ENCODE results near the gene TFDP2. TPM values are rescaled to one million over a fixed set of nuclear protein-coding genes. Genes with fewer than 3 reads are reported as not detected.

Gene TFDP2
- total and polyA plus RNA-seq, 10 of the 15 experiments (the other 5 are each of a cell fraction or from before 2014, with no cell fraction given), result 28.3 to 100 (median 49.7) TPM

DNA sequence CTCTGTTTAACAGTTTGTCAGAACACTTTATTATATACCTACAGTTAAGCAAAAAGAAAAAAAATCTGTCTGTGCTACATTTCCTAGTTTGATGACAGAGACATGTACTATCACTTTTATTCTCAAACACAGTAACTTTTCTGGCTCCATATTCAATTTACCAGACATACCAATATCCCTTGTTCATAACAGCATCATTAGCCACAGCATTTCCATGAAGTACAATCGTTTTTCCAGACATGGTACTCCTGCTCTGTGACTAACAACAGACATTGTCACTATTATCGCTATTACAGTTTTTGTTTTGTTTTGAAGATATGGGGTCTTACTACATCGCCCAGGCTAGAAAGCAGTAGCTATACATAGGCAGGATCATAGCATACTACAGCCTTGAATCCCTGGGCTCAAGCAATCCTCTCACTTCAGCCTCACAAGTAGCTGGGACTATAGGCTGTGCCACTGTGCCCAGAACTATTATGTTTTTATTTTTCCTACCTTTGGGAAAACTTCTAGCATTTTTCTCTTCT is 14.5 kb downstream of the TFDP2 start:
- BruUV-seq (replicated peaks), result no TSS peak
- H3K4me1 ChIP-seq (ENCODE audit: control insufficient read depth, insufficient read depth, low read length), result no peaks in the 10 kb centered on the region
- ChIA-PET RAD21 (ENCODE audit: unreplicated experiment) (no interaction called here), POLR2A (no interaction called here), SMC1A (ENCODE audit: uncharacterized antibody, unreplicated experiment) (interaction anchor here (1.0 kb wide), 1 partner anchor 557 kb away, joined by 3 read pairs; no protein-coding TSS in a partner anchor), CTCF (interaction anchor here (0.7 to 1.5 kb wide), 2 partner anchors 145 to 238 kb away, joined by 3 to 5 read pairs; no protein-coding TSS in a partner anchor)
- H2AFZ ChIP-seq (ENCODE audit: control insufficient read depth, low read depth, low read length), result no peak overlapping the region
- no peak overlapping the region for H3K4me3 ChIP-seq
- no peaks in the 10 kb centered on the region for H3K79me2 ChIP-seq (ENCODE audit: control insufficient read depth, insufficient read depth, low read length)
- H3K36me3 ChIP-seq (ENCODE audit: control insufficient read depth in 2 of 2, insufficient read depth in 2 of 2, low read length in 1 of 2), result no peaks in the 10 kb centered on the region
- in situ Hi-C loops (cut with MboI) (no loop called here), intact Hi-C loops (cut with micrococcal nuclease; ENCODE audit: unreplicated experiment) (no loop called here)
- H3K27me3 ChIP-seq (replicated peaks in 1 of 2; ENCODE audit: control insufficient read depth in 2 of 2, insufficient read depth in 2 of 2, low read length in 1 of 2), result no peaks in the 10 kb centered on the region
- WGBS (ENCODE audit: insufficient coverage, insufficient replicate concordance, low lambda C conversion rate, missing lambda C conversion rate), result 0% methylated on average over 3 of the region's 3 CpGs
- FAIRE-seq (no peak), DNase-seq (ENCODE audit: low read depth, low spot score) (no peak), ATAC-seq (no peak)
- H4K20me1 ChIP-seq (ENCODE audit: control insufficient read depth, insufficient read depth), result no peaks in the 10 kb centered on the region
- H3K9me3 ChIP-seq (replicated peaks; ENCODE audit: control insufficient read depth, insufficient read depth, low read length), result no peaks in the 10 kb centered on the region
- no peak overlapping the region for H3K9ac ChIP-seq (ENCODE audit: control insufficient read depth, insufficient read depth, low read length)
- H3K4me2 ChIP-seq (ENCODE audit: control insufficient read depth, insufficient read depth), result no peak overlapping the region
- no peak overlapping the region for H3K27ac ChIP-seq (ENCODE audit: control insufficient read depth, insufficient read depth)
- TF ChIP-seq ZNF592 (IDR thresholded peaks at IDR 0.05) (no peak), NR2F1 (conservative IDR thresholded peaks at IDR 0.05) (no peak), ZNF207 (IDR thresholded peaks at IDR 0.05; ENCODE audit: borderline replicate concordance) (no peak), E4F1 (IDR thresholded peaks at IDR 0.05; ENCODE audit: borderline replicate concordance, partially characterized antibody) (no peak), DPF2 (IDR thresholded peaks at IDR 0.05) (no peak), GABPA (IDR thresholded peaks at IDR 0.05; ENCODE audit: low read depth) (no peak), ZBED1 (IDR thresholded peaks at IDR 0.05; ENCODE audit: borderline replicate concordance) (no peak), ZNF24 (IDR thresholded peaks at IDR 0.05) (no peak), SMC3 (IDR thresholded peaks at IDR 0.05; ENCODE audit: borderline replicate concordance, low read length) (no peak), SMAD5 (IDR thresholded peaks at IDR 0.05; ENCODE audit: low read depth) (no peak), EP300 (IDR thresholded peaks at IDR 0.05; ENCODE audit: borderline replicate concordance in 1 of 2, control insufficient read depth in 1 of 2, low read depth in 2 of 2, low read length in 2 of 2) (no peak), RCOR1 (conservative IDR thresholded peaks at IDR 0.05; ENCODE audit: low read depth, low read length) (no peak), BCL11A (IDR thresholded peaks at IDR 0.05; ENCODE audit: low read depth, low read length) (no peak), TBL1XR1 (IDR thresholded peaks at IDR 0.05; ENCODE audit: low read depth, low read length) (no peak), MLLT1 (IDR thresholded peaks at IDR 0.05) (no peak)
